ENCODE data around the gene ULK1.
A peak's percentile ranks its signal among the peaks of the same experiment; 100 is the strongest.
"Not testable (repeated sequence)": the region's sequence is repeated elsewhere in the genome, so short reads cannot be mapped to it uniquely, and the experiment has no call there.

ULK1 gene

DNA sequence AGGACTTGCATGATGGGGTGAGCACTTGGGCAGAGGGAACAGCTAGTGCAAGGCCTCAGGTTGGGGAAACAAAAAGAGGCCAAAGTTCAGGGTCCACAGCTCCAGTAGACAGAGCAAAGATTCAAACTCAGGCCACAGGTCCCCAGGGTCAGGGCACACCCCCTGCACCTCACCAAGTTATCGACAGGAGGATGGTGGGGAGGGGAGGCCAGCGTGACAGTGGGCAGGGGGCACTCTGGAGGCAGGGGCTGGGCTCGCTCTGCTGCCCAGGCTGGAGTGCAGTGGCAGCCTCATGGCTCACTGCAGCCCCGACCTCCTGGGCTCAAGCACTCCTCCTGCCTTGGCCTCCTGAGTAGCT lies 32.4 kb upstream of the ULK1 start:
- no peak for DNase-seq (ENCODE audit: low spot score)

DNA sequence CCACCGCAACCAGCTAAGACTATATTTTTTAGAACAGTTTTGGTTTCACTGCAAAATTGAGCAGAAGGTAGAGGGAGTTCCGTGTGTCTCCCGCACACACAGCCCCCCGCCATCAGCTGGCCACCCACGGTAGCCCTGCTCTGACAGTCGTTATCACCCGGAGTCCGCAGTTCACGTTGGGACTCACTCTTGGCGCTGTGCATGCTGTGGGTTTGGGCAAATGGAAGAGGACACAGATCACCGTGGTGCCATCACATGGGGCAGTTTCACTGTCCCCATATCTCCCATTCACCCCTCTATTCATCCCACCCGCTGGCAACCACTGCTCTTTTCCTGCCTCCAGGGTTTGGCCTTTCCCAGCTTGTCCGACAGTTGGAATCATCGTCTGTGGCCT lies 31.8 kb upstream of the ULK1 start:
- DNase-seq (ENCODE audit: low spot score) = no peak

DNA sequence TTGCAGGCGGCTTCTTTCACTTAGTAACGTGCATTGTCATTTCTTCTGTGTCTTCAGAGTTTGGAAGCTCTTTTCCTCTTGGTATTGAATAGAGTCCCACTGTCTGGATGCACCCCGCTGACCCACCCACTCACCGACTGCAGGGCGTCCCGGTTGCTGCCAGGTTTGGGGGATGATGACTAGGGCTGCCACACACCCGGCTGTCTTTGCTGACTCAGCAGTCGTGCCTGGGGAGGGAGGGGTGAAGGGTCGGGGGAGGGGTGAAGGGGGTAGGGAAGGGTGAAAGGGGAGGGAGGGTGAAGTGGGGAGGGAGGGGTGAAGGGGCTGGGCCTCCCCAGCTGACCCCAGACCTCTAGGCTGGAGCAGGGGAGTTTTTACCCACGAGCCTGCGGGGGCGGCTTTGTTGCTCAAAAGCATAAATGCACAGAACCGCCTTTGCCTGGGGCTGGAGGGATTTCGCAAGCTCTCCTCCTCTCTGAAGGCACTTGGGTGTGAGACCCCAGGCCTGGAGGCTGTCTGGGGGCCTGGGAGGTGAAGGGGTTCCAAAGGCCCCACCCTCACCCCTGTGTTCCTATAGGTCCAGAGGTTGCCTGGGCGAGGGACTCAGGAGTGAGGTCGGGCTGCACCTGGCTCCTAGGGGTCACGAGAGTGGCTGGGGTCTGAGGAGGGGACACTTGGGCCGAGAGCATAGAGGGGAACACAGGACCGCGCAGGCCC lies 31.3 kb upstream of the ULK1 start:
- no peak for DNase-seq (ENCODE audit: low spot score)

DNA sequence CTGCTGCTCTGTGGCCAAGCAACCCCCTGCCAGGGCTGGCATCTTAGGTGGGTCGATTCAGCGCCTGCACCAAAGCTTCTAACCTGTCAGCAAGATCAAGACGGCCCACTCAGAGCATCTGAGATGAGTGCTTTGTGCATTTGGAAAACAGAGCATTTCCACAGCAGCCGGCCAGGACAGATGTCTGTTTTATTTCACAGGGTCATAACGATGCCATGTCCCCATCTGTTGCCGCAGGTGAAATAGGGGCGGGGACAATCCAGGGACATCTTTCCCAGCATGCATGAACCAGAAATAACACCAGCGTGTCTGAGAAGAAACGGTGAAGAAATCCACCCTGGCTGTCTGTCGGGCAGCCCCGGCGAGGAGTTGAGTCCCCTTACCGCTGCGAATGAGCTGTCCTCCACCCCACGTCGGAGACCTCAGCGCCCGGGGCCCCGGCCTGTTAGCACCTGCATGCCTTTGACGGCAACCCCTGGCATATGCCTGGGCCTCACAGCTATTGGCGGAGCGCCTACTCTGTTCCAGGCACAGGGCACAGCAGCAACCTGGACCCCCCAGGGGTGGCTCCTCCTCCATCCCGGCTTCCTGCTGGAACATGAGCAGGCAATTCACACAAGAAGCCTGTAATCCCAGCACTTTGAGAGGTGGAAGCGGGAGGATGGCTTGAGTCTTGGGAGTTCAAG lies 30.6 kb upstream of the ULK1 start:
- DNase-seq (ENCODE audit: low spot score) = no peak

DNA sequence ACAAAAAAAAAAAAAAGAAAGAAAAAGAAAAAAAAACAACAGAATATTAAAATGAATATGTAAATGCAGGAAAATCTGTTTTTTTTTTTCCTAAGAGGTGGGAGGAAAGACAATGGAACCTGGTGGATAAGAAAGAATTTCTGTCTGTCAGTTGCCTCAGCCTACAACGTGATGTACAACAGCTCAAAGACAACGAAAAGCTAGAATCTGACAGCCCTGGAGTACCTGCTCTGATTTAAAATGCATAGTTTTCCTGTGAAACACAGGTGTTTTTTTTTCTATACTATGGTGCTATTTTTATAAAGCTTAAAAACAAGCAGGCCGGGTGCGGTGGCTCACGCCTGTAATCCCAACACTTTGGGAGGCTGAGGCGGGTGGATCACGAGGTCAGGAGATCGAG lies 30.0 kb upstream of the ULK1 start:
- DNase-seq (ENCODE audit: low spot score) = no peak

DNA sequence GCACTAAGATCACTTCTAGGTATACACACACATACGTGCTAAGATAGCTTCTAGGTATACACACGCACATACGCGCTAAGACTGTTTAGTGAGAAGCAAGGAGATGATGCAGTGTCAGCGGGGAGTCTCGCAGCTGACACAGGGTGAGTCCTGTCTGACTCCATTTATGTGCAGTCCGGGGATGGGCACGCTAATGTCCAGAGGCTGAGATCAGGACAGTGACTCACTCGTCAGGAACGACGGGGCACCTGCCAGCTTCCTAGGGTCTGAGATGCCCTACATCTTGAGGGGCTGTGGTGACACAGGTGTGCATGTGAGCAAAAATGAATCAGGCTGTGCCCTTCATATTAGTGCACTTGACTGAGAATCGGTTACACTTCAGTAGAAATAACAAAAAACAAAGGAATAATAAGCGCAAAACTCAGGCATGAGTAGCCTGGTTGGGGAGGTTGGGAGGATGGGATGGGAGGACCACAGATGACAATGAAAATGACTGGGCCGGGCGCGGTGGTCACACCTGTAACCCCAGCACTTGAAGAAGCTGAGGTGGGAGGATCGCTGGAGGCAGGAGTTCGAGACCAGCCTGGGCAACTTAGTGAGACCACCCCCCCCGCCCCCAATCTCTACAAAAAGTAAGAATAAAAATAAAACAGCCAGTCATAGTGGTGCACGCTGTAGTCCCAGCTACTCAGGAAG lies 29.1 kb upstream of the ULK1 start:
- DNase-seq (ENCODE audit: low spot score) = no peak

DNA sequence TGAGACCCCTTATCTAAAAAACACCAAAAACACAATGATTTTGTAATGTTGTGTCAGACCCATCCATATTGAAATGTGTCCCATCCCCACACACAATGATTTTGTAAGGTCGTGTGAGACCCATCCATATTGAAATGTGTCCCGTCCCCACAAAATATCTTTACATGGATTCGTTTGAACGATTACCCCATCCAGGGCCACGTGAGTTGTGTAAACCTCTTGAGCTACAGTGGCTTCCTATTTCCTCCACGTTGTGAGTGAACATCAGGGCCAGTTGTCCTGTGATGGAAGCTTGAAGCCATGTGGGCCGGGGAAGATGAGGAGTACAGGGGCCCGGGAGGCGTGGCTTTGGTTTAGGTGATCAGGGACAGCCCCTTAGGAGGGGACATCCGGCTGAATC lies 27.0 kb upstream of the ULK1 start:
- no peak for DNase-seq (ENCODE audit: low spot score)

DNA sequence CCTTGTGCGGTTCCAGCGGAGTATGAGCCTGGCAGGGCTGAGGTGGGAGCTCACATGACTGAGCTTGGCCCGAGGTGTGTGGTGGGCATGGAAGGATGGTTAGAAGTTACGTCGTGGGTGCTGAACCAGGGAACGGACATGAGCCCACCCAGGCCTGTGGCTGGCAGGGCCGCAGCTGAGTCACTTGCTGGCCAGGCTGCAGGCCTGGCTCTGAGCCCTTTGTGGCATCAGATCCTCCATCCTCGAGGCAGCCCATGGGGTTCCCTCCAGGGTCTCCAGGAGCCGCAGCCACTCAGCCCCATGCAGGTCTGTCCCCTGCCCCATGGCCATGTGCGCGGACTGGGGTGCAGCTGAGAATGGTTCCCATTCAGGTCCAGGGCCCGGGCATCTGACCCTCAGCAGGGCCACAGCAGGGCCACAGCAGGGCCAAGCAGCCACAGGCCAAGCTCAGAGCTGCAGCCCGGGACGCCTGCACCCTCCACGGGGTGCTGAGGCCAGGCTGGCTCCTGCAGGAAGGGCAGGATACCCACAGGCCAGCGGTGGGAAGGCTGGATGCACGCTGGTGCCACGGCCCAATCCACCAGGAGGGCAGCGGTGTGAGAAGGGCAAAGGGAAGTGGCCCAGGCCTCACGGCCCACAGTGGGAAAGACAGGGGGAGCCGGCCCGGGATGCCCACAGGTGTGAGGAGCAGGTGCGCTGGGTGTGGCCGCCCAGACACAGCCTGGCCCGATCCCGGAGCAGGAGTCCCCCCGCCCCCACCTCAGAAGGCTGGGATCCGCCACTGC lies 26.3 kb upstream of the ULK1 start:
- DNase-seq (ENCODE audit: low spot score) = no peak

DNA sequence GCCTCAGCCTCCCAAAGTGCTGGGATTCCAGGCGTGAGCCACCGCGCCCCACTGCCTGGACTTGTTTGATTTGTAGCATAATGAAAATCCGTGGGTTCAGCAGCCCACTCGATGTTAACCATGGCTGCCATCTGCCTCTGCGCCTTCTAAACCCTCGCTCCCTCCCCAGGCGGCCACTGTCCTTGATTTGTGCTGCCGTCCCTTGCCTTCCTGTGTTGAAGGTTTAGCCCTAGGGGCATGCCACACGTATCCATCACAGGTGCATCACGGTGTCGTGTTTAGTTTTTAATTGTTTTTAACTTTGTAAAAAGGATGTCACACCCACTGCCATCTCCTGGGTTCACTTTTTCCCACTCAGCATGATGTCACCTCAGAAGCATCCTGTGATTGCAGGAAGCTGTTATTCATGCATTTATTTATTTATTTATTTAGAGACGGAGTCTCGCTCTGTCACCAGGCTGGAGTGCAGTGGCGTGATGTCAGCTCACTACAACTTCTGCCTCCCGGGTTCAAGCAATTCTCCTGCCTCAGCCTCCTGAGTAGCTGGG lies 24.5 kb upstream of the ULK1 start:
- peak; percentile 88 for DNase-seq (ENCODE audit: low spot score)

DNA sequence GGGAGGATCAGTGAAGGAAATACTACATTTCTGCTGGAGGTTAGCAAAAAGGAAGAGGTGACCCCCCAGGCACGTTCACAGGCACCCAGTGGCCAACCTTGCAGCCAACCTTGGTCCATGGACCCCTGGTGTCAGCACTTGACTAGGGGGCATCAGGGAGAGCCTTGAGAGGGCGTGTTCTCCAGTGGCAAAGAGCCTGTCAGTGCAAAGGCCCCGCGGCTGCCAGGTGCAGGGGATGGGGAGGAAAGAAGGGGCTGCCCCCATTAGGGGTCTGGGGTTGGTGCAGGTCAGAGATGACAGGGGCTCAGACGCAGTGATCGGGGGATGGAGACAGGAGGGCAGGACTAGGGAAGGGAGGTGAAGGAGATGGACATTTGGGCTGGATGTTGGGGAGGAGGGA lies 22.7 kb upstream of the ULK1 start:
- no peak for DNase-seq (ENCODE audit: low spot score)

DNA sequence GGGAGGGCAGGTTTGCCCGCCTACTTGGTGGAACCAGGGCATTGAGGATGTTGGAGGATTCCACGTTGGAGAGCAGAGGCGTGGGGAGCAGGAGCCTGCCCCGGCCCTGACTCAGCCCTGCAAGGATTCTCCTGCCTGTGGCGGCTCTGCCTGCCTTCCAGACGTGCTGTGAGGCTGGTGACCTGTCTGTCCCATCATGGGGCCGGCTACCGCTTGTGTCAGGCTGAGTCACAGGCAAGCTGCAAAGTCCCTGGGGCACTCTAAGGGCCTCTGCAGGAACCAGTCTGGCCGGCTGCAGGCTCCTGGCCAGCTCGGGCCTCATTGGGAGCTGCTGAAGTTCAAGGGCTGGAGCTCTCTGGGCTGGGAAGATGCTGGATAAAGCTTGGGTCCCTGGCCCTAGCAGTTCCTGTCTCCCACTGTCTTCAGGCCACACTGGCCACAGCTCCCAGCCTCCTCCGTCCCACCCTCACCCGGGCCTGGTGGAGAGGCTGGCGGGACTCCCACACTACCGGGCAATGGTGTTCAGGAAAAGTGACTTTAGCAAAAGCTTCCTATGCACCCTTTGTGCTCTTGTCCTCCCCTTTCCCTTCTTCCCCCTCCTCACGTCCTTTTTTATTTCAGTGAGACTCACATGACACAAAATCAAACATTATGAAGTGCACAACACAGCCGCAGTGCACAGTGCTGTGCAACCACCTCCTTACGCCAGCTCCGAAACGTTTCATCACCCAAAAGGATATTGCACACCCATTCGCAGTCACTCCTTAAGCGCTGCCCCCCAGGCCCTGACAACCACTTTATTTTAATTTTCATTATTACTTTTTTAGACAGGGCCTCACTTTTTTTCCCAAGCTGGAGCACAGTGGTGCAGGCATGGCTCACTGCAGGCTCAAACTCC lies 22.0 kb upstream of the ULK1 start:
- peak; percentile 95 for DNase-seq (ENCODE audit: low spot score)

DNA sequence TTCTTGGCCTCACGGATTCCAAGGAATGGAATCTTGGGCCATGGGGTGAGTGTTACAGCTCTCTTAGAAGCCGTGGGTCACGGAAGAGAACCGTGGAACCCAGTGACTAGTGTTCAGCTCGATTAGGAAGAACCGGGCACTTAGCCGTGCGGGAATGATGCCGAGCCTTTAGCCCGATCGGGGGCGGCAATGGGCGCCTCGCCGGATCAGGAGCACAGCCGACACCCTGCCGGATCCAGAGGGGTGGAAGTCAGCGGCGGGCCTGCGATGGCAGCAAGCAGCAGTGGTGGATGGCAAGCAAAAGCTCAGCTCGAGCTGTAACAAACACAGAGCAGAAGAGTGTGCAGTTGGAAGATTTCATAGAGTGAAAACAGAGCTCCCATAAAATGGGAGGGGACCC lies 21.1 kb upstream of the ULK1 start:
- no peak for DNase-seq (ENCODE audit: low spot score)

DNA sequence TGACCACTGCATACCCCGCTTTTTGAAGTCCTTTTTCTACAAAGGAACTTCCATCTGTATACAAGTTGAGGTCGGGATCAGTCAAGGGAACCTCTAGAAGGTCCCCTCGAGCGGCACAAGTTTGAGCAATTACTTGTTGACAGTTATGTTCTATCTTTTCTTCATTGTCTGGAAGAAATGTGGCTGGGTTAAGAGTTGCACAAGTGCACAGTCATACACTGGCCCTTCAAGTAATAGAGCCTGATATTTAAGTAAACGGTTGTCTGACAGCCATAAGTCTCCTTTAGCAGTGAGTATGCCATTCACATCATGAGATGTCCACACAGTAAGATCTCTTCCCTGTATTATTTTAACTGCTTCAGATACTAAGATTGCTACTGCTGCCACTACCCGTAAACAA lies 19.4 kb upstream of the ULK1 start:
- not testable (repeated sequence) for DNase-seq (ENCODE audit: low spot score)

DNA sequence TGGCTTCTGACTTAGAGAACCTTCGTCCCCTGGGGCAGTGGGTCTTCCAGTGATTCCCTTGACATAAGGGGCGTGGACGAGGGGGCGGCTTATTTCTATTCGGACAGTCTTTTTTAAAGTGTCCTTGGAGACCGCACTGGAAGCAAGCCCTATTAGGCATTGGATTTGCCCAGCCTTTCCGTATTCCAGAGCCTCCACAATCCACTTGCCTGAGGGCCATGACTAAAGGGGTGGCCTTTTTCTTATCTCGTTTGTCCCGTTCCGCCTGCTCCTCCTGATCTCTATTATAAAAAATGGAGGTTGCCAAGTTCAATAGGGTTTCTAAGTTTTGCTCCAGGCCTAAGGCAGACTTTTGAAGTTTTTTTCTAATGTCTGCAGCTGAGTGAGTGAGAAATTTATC lies 17.2 kb upstream of the ULK1 start:
- not testable (repeated sequence) for DNase-seq (ENCODE audit: low spot score)

DNA sequence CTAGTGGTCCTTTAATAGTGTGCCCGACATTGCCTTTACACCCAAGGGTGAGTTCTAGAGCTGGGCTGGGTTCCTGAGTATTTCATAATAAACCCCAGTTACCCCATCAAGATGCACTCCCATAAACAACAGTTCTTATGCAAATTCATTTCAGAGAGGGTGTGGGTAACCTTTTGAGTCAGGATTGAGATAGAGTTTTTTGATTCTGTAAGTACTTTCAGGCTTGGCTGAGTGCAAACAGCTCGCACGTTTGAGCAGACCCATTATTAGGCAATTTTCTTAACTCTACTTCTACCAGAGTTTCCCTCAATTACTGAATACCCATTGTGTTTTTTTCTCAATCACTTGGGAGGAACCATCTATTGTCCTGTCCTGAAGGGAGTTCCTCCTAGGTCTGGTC lies 16.0 kb upstream of the ULK1 start:
- not testable (repeated sequence) for DNase-seq (ENCODE audit: low spot score)

DNA sequence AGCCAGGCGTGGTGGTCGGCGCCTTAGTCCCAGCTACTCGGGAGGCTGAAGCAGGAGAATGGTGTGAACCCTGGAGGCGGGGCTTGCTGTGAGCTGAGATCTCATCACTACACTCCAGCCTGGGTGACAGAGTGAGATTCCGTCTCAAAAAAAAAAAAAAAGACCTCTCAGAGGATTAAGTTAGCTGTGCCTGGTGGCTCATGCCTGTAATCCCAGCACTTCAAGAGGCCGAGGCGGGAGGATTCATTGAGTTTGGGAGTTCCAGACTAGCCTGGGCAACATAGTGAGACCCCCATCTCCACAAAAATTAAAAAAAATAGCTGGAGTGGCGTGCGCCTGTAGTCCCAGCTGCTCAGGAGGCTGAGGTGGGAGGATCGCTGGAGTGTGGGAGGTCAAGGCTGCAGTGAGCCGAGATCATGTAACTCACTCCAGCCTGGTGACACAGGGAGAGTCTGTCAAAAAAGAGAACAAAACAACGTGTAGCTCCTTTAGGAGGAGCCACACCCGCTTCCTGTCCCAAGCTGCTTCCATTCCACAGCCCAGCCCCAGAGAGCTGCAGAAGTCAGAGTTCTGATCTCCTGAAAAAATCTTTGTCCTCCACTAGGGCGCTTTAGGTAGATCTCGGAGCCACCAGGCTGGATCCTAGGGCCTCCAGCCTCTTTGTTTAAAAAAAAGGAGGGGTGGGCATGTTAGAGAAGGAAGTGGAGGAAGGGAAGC lies 11.5 kb upstream of the ULK1 start:
- peak; percentile 18 for DNase-seq (ENCODE audit: low spot score)

DNA sequence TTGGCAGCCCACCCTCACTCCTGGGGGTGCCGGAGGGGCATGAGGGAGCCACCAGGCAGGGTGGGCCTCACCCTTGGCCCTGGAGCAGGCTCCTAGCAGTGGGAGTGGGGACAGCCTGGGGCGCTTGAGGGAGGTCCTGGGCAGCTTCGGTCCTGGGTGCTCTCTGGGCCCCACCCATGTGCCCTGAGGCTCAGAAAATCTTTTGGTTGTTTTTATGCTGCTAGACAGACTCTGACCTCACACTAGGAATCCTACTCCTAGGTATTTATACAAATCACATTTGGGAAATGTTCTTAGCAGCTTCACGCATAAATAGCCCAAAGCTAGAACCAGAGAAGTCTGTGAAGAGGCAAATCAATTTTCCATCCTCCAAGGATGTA lies 10.9 kb upstream of the ULK1 start:
- DNase-seq (ENCODE audit: low spot score) = no peak

DNA sequence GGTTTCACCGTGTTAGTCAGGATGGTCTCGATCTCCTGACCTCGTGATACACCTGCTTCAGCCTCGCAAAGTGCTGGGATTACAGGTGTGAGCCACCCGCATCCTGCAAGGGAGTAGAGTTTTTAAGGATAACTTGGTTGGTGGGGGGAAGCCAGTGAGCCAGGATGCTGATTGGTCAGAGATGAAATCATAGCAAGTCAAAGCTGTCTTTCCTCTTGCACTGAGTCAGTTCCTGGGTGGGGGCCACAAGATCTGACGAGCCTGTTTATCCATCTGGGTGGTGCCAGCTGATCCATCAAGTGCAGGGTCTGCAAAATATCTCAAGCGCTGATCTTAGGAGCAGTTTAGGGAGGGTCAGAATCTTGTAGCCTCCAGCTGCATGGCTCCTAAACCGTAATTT lies 9.3 kb upstream of the ULK1 start:
- DNase-seq (ENCODE audit: low spot score) = not testable (repeated sequence)

DNA sequence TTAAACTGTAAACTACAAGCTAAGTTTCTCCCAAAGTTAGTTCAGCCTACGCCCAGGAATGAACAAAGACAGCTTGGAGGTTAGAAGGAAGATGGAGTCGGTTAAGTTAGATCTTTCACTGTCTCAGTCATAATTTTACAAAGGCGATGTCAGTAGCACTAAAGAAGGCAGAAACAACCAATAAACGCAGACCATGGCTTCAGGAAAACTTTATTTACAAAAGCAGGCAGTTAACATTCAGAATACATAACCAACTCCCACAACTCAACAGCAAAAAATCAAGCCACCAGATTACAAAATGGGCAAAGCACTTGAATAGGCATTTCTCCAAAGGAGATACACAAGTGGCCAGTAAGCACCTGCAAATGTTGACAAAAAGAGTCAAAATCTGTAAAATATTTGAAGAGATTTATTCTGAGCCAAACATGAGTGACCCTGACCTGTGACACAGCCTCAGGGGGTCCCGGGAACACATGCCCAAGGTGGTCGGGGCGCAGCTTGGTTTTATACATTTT lies 8.8 kb upstream of the ULK1 start:
- no peak for DNase-seq (ENCODE audit: low spot score)

DNA sequence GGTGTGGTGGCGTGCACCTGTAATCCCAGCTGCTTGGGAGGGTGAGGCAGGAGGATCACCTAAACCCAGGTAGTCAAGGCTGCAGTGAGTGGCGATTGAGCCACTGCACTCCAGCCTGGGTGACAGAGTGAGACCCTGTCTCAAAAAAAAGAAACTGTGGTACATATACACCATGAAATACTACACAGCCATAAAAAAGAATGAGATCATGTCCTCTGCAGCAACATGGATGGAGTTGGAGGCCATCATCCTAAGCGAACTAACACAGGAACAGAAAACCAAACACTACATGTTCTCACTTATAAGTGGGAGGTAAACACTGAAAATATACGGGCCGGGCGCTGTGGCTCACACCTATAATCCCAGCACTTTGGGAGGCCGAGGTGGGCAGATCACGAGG lies 2.7 kb upstream of the ULK1 start:
- not testable (repeated sequence) for DNase-seq (ENCODE audit: low spot score)
